SK-N-SH treated with all-trans-retinoic acid at 6 μM for 48 hours (cell line): ENCODE measurements around the gene RERE.

Source experiments
- ATAC-seq: fragments of 200-7000 bp; cut with Tn5 transposase; 3 replicates; pipeline ENCODE4 v1.9.1; 2020; ENCODE audit warnings: mild to moderate bottlenecking, moderate library complexity
- ARNTL ChIP-seq: fragments of 450-650 bp; formaldehyde crosslinking; IDR thresholded peaks from 2 replicates; pipeline ENCODE4 v1.5.0; 2020; ENCODE audit warnings: low read depth, mild to moderate bottlenecking, moderate library complexity, borderline replicate concordance
- BACH2 ChIP-seq: fragments of 250-450 bp; sonication (Bioruptor Pico); IDR thresholded peaks from 2 replicates; pipeline ENCODE4 v1.9.0; 2021; ENCODE audit warnings: mild to moderate bottlenecking, borderline replicate concordance
- CREB5 ChIP-seq: fragments of 250-450 bp; sonication (Bioruptor Pico); IDR thresholded peaks from 2 replicates; pipeline ENCODE4 v1.5.1; 2020; ENCODE audit warnings: low read depth, mild to moderate bottlenecking, moderate library complexity
- CSDC2 ChIP-seq: fragments of 250-450 bp; sonication (Bioruptor Pico); IDR thresholded peaks from 2 replicates; pipeline ENCODE4 v1.5.0; 2020; ENCODE audit warnings: mild to moderate bottlenecking, moderate library complexity
- CSRNP3 ChIP-seq: fragments of 250-450 bp; sonication (Bioruptor Pico); IDR thresholded peaks from 2 replicates; pipeline ENCODE4 v1.5.1; 2021; ENCODE audit warnings: mild to moderate bottlenecking, moderate library complexity
- ESRRG ChIP-seq: fragments of 250-450 bp; sonication (Bioruptor Pico); IDR thresholded peaks from 2 replicates; pipeline ENCODE4 v1.6.1; 2021; ENCODE audit warnings: mild to moderate bottlenecking
- GLIS3 ChIP-seq: fragments of 250-450 bp; sonication (Bioruptor Pico); IDR thresholded peaks from 2 replicates; pipeline ENCODE4 v1.5.0; 2020; ENCODE audit warnings: mild to moderate bottlenecking, moderate library complexity
- ISL1 ChIP-seq: fragments of 250-450 bp; sonication (Bioruptor Pico); IDR thresholded peaks from 2 replicates; pipeline ENCODE4 v2.1.2; 2022; ENCODE audit warnings: mild to moderate bottlenecking, moderate library complexity
- OSR1 ChIP-seq: fragments of 250-450 bp; sonication (Bioruptor Pico); IDR thresholded peaks from 2 replicates; pipeline ENCODE4 v1.8.0; 2022; ENCODE audit warnings: moderate library complexity, mild to moderate bottlenecking, inconsistent platforms
- PATZ1 ChIP-seq: fragments of 250-450 bp; sonication (Bioruptor Pico); IDR thresholded peaks from 2 replicates; pipeline ENCODE4 v1.8.0; 2020; ENCODE audit warnings: mild to moderate bottlenecking, moderate library complexity, borderline replicate concordance
- POU6F1 ChIP-seq: fragments of 250-450 bp; sonication (Bioruptor Pico); IDR thresholded peaks from 2 replicates; pipeline ENCODE4 v1.8.0; 2021; ENCODE audit warnings: low read depth, mild to moderate bottlenecking, moderate library complexity, borderline replicate concordance
- RARB ChIP-seq: fragments of 250-450 bp; sonication (Bioruptor Pico); IDR thresholded peaks from 2 replicates; pipeline ENCODE4 v1.8.0; 2021; ENCODE audit warnings: mild to moderate bottlenecking, moderate library complexity
- SNAI2 ChIP-seq: fragments of 250-450 bp; sonication (Bioruptor Pico); IDR thresholded peaks from 2 replicates; pipeline ENCODE4 v1.5.0; 2020; ENCODE audit warnings: mild to moderate bottlenecking, moderate library complexity
- TCF4 ChIP-seq: fragments of 250-450 bp; sonication (Bioruptor Pico); IDR thresholded peaks from 2 replicates; pipeline ENCODE4 v1.8.0; 2021; ENCODE audit warnings: mild to moderate bottlenecking, moderate library complexity, borderline replicate concordance
- TOX ChIP-seq: fragments of 250-450 bp; sonication (Bioruptor Pico); IDR thresholded peaks from 2 replicates; pipeline ENCODE4 v1.8.0; 2021; ENCODE audit warnings: mild to moderate bottlenecking, moderate library complexity, borderline replicate concordance
- ZC3H10 ChIP-seq: fragments of 250-450 bp; sonication (Bioruptor Pico); IDR thresholded peaks from 2 replicates; pipeline ENCODE4 v1.5.1; 2021; ENCODE audit warnings: mild to moderate bottlenecking, moderate library complexity
- ZFP3 ChIP-seq: fragments of 250-450 bp; sonication (Bioruptor Pico); IDR thresholded peaks from 2 replicates; pipeline ENCODE4 v1.5.0; 2020; ENCODE audit warnings: mild to moderate bottlenecking, moderate library complexity
- ZFP30 ChIP-seq: fragments of 450-650 bp; formaldehyde crosslinking; IDR thresholded peaks from 2 replicates; pipeline ENCODE4 v1.5.0; 2022; ENCODE audit warnings: mild to moderate bottlenecking, moderate library complexity
- ZNF565 ChIP-seq: fragments of 450-650 bp; formaldehyde crosslinking; conservative IDR thresholded peaks from 2 replicates; pipeline ENCODE4 v1.5.0; 2020; ENCODE audit warnings: low read depth, mild to moderate bottlenecking, moderate library complexity

RERE gene

GRCh38 chr1:8860738-8861516, 43.5 kb upstream of the RERE start:
- no peak for TF ChIP-seq BACH2
- no peak for TF ChIP-seq ZNF565
- TF ChIP-seq SNAI2 (CRISPR knock-in tag), result no peak
- no peak for TF ChIP-seq OSR1
- TF ChIP-seq TOX (CRISPR knock-in tag), result no peak
- no peak for TF ChIP-seq ISL1 (CRISPR knock-in tag)
- no peak for TF ChIP-seq CREB5 (CRISPR knock-in tag)
- TF ChIP-seq ZFP30 (CRISPR knock-in tag), result no peak
- no peak for TF ChIP-seq CSDC2
- TF ChIP-seq CSRNP3, result no peak
- no peak for TF ChIP-seq ZFP3 (CRISPR knock-in tag)
- TF ChIP-seq ARNTL (CRISPR knock-in tag), result no peak
- TF ChIP-seq PATZ1 (CRISPR knock-in tag), result no peak
- TF ChIP-seq TCF4 (CRISPR knock-in tag), result no peak
- no peak for TF ChIP-seq ESRRG (CRISPR knock-in tag)
- no peak for TF ChIP-seq RARB (CRISPR knock-in tag)
- ATAC-seq, result no peak

GRCh38 chr1:8858888-8859706, 41.7 kb upstream of the RERE start:
- peak; percentile 37 for ATAC-seq
- TF ChIP-seq ISL1 (CRISPR knock-in tag), result no peak
- no peak for TF ChIP-seq OSR1
- no peak for TF ChIP-seq PATZ1 (CRISPR knock-in tag)
- no peak for TF ChIP-seq CREB5 (CRISPR knock-in tag)
- TF ChIP-seq BACH2, result no peak
- no peak for TF ChIP-seq POU6F1 (CRISPR knock-in tag)
- TF ChIP-seq ZNF565, result no peak

GRCh38 chr1:8858112-8858668, 40.8 kb upstream of the RERE start:
- ATAC-seq, result peak; percentile 59
- no peak for TF ChIP-seq ARNTL (CRISPR knock-in tag)
- TF ChIP-seq ZC3H10 (CRISPR knock-in tag), result peak; percentile 77; the same call in 1 of the 2 replicates
- peak; percentile 7; the same call in 1 of the 2 replicates for TF ChIP-seq POU6F1 (CRISPR knock-in tag)
- TF ChIP-seq GLIS3 (CRISPR knock-in tag), result no peak
- TF ChIP-seq RARB (CRISPR knock-in tag), result peak; percentile 78; the same call in 1 of the 2 replicates
- TF ChIP-seq CSRNP3, result peak; percentile 44; the same call in 1 of the 2 replicates
- TF ChIP-seq BACH2, result no peak
- peak; percentile 77 for TF ChIP-seq TOX (CRISPR knock-in tag)
- no peak for TF ChIP-seq ZNF565
